Measurements from ENCODE around the gene EFTUD2. TPM values are rescaled to one million over a fixed set of nuclear protein-coding genes. Genes with fewer than 3 reads are reported as not detected.
A peak's percentile ranks its signal among the peaks of the same experiment; 100 is the strongest.
"Not testable (repeated sequence)": the region's sequence is repeated elsewhere in the genome, so short reads cannot be mapped to it uniquely, and the experiment has no call there.

Gene EFTUD2
- polyA plus RNA-seq (ENCODE audit: insufficient read length in 3 of 3): 100 to 1,000 TPM; 124 to 134 (median 133) TPM

DNA sequence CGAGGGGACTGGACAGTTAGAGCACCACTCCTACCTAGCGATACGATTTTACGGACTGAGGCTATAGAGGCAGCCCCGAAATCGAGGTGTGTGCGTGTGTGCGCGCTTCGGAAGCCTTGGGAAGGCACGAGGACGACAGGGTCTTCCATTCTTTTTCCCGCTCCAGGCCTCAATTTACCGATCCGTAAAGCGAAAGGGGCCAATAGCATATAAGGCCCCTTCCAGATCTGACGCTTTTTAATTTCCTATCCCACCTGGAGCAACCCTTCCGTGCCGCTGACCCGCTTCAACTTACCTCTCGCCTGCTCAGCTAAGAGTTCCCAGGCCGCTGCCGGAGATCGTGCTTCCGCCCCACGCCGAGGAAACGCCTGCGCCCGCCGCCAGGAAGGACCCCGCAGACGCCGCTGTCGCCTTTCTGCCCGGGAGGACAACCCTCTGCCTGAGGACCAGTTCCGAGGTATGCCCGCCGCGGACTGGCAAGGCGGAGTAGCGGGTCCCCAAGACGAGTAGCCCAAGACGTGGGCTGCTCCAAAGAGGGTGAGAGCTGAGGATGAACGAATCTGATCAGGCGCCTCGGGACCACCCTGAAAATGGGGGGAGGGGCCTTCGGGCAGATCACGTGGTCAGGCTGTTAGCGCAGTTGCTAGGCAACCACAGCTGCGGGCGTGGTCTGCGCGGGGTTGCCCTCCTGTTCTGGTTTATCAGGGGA, at the start of gene EFTUD2:
Gene EFTUD2 (minus strand): TSS at position 372 of the 709 bp plus-strand sequence. CDS start 4,924 bp downstream, outside the sequence.
- DNase-seq (ENCODE audit: low read depth in 3 of 3, low spot score in 2 of 3): peak; percentile 84 to 93 (median 87)

DNA sequence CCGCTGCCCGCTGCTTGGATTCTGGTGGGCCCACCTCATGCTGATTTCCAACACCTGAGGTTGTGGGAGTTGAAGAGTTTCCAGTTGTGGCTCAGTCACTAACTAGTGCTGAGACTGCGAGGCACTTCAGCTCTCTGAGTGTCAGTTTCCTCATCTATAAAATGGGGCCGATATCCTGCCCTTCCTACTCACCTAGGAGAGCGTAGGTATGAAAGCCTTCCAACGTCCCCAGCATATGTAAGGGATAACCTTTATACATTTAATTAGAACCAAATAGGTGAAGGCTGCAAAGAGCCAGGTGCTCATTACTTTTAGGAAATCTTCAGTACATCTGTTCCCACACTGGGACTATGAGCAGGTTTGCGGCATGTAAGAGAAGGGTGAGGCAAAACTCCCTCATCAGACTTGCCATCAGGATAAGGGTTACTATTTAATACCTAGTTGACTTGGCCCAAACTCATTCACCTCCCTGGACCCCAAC, 49.1 kb upstream of the EFTUD2 start:
- no peak for DNase-seq (ENCODE audit: low read depth in 3 of 3, low spot score in 2 of 3)

DNA sequence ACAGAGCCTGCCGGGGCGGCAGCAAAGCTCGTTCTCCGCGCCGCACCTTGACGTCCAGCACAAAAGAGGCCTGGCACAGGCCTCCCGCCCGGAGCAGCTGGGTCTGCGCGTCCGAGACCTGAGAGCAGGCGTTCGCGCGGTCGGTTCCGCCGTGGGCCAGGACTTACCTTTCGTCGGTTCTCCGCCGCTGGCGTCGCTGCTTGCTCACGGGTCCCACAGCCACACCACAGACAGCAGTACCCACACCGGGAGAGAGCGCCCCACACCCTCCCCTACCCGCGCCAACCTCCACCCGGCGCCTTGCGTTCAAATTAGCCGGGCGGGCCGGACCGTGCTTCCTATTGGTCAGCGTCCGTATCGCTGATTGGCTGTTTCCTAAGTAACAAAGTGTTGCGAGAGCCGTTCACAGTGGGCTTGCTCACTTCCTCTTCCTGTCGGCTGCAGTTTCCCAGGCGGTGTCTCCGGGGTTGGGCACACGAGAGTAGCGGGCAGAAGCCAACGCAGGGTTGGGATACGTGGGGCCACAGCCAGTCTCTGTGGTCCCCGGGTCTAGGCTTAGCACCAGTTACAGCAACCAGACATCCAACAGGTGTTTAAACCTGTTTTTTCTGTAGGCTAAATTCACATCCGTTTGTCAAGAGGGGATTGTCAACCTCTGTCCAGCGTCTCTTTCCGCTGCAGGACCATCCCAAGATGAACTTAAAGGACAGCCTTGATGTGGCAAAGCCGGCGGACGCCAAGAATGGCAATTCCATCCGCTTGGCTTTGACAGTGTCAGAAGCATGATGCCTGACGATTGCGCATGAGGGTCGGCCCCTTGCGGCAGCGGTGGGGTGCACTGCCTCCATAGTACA, 48.4 kb upstream of the EFTUD2 start, which contains the start of gene KIF18B:
Gene KIF18B (minus strand): TSS at position 313 of the 854 bp plus-strand sequence. CDS start 11,429 bp downstream, outside the sequence.
- DNase-seq (ENCODE audit: low read depth in 3 of 3, low spot score in 2 of 3): peak; percentile 73 to 86 (median 82)

DNA sequence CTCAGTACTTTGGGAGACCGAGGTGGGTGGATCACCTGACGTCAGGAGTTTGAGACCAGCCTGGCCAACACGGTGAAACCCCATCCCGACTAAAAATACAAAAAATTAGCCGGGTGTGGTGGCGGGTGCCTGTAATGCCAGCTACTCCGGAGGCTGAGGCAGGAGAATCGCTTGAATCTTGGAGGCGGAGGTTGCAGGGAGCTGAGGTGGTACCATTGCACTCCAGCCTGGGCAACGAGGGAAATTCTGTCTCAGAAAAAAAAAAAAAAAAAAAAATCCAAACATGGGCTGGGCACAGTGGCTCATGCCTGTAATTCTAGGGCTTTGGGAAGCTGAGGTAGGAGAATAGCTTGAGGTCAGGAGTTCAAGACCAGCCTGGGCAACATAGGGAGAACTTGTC, 46.4 kb upstream of the EFTUD2 start:
- DNase-seq (ENCODE audit: low read depth in 3 of 3, low spot score in 2 of 3): not testable (repeated sequence)

- no peak for DNase-seq (ENCODE audit: low read depth in 3 of 3, low spot score in 2 of 3)
Measured at GRCh38 chr17:44942456-44942855, 43.2 kb upstream of the EFTUD2 start.

- no peak for DNase-seq (ENCODE audit: low read depth in 3 of 3, low spot score in 2 of 3)
Measured at GRCh38 chr17:44941712-44942331, 42.6 kb upstream of the EFTUD2 start.

- no peak for DNase-seq (ENCODE audit: low read depth in 3 of 3, low spot score in 2 of 3)
Measured at GRCh38 chr17:44940768-44941167, 41.5 kb upstream of the EFTUD2 start.

GRCh38 chr17:44940317-44940716, 41.1 kb upstream of the EFTUD2 start:
- no peak for DNase-seq (ENCODE audit: low read depth in 3 of 3, low spot score in 2 of 3)

DNA sequence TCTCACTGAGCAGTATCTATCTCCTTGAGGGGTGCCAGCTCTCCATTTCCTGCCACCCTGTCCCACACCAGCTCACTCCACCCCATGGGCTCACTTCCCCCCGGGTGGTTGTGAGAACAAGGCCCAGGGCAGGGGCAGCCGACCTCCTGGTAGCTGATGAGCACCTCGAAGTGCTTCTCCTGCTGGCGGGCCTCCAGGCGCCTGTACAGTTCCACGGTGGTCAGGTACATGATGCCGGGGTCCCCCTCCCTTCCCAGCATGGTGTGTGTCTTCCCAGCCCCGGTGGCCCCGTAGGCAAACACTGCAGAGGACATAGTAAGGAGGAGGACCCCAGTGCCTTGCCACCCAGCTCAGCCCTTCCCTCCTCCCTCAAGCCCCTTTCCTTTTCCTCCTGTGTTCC, 35.9 kb upstream of the EFTUD2 start:
- DNase-seq (ENCODE audit: low read depth in 3 of 3, low spot score in 2 of 3): no peak

DNA sequence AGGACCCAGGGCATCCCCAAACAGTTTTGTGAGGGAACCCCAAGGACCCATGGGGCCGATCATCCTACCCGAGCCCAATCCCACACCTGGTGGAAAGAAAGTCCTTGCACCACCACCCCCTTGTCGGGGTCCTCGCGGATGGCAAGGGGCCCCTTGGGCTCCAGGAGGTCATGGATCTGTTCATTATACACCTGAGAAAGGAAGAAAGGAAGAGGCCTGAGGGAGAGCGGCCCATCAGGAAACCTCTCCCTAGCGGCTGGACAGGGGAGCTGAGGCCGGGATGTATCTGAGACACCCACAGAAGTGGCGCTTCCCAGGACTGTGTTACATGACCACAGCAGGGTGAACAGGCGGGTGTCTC, 35.5 kb upstream of the EFTUD2 start:
- no peak for DNase-seq (ENCODE audit: low read depth in 3 of 3, low spot score in 2 of 3)

- no peak for DNase-seq (ENCODE audit: low read depth in 3 of 3, low spot score in 2 of 3)
Measured at GRCh38 chr17:44933824-44934744, 34.8 kb upstream of the EFTUD2 start.

DNA sequence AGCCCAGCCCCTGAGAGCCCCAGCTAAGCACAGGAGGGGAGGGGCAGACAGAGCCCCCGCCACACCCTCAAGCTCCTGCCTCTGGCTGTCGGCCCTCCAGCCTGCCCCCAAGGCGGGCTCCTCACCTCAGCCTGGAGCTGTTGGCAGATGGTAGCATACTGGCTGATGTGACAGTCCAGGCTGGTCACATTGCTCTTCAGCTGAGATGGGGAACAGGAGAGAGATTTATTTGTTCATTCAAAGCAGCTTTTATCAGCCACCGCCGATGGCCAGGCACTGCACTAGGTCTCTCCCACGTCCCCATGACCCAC, 33.5 kb upstream of the EFTUD2 start:
- no peak for DNase-seq (ENCODE audit: low read depth in 3 of 3, low spot score in 2 of 3)

- no peak for DNase-seq (ENCODE audit: low read depth in 3 of 3, low spot score in 2 of 3)
Measured at GRCh38 chr17:44932096-44932786, 33.0 kb upstream of the EFTUD2 start.

GRCh38 chr17:44931376-44931775, 32.1 kb upstream of the EFTUD2 start:
- no peak for DNase-seq (ENCODE audit: low read depth in 3 of 3, low spot score in 2 of 3)

DNA sequence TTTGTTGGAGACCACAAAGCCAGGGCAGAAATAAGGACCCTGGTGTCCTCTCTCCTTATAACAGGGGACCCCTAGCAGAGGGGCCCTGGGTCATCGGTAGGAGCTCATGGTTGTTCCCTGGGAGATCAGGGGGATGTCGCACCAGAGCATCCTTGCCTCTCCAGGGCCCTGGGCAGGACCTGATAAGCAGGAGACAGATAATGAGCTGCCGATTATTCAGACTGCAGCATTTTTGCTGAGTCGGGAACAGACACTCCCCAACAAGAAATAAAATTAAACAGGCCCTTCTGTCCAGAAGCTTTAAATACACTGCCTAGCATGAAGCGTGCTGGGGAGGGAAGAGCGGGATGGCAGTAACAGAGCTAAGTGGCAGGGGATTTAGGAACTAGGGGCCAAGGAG, 31.4 kb upstream of the EFTUD2 start:
- no peak for DNase-seq (ENCODE audit: low read depth in 3 of 3, low spot score in 2 of 3)

DNA sequence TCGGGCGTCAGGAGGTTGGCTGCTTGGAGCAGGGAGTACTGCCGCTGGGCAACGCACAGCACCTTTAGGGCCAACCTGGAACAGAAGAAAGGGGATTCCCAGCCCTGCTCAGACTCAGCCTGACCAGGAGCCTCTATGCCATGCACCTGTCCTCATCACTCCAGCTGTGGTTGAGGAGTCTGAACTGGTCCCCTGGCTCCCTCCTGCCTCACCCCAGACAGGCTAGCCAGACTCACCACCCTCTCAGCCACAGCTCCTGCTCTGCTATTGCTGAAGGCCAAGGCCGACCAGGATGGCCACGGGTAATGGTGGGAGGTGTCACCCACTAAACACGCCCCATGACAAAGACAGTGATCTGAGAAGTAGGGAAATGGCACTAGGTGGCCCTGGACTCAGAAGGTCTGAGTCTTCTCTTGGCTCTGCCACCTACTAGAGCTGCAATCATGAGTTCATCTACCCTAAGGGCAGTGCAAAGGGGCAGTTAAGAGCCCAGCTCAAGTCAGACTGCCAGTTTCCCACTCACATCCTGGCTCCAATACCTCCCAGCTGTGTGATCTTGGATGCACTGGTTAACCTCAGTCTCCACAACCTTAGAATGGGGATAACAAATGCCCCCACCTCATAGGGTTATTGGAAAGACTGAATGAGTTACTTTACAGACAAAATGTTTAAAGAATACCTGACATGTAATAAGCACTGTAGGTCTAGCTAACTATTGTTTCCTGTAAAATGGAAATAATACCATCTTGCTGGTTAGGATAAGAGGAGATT, 29.9 kb upstream of the EFTUD2 start:
- DNase-seq (ENCODE audit: low read depth in 3 of 3, low spot score in 2 of 3): no peak

DNA sequence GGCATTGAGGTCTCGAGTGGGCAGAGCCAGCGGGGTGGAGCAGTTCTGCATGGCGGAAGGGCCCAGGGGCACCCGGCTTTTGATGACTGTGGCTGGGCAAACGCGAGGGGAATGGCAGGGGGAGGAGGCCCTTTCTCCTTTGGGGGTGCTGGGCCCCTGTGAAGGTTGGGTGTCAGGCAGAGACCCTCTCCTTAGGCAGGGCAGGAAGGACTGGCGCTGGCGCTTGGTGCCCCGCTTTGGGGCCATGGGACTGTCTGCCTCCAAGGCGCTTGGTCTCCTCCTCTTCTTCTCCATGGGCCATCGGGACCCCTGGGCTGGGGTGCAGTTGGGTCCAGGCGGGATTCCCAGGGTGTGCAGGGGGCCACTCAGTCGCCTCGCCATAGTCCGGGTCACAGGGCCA, 28.9 kb upstream of the EFTUD2 start:
- no peak for DNase-seq (ENCODE audit: low read depth in 3 of 3, low spot score in 2 of 3)

DNA sequence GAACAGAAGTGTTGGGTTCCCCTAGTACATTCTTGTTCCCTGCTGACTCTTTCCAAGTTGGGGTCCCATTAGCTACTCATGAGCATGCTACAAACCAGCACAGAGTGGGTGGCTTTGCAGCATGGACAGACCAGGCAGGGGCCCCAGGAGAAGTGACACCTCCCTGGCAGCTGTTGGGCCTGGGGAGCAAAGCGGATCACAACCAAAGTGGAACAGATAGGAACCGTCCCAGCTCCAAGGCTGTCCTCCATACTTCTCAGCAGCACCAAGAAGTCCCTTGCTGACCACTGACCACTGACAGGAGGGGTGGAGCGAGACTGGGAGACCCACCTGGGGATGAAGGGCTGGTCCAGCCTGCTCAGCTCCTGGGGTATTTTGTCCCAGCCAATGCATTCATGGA, 28.5 kb upstream of the EFTUD2 start:
- no peak for DNase-seq (ENCODE audit: low read depth in 3 of 3, low spot score in 2 of 3)
